HL-60 (cell line): ENCODE data around the gene ZSCAN12.

Experiments used
- DNase-seq, 2 experiments: peaks; one replicate each; pipeline ENCODE4 v3.0.0-alpha.2; 2010 to 2020; ENCODE audit warnings: low read depth in 1 of 2, low spot score in 1 of 2
- H3K27ac ChIP-seq: fragments of 250-450 bp; sonication (Bioruptor Pico); replicated peaks from 2 replicates; pipeline ENCODE4 v1.5.1; 2020; ENCODE audit warnings: mild to moderate bottlenecking, moderate library complexity
- H3K27me3 ChIP-seq: fragments of 250-450 bp; sonication (Bioruptor Pico); 2 replicates; pipeline ENCODE4 v1.5.1; 2021; ENCODE audit warnings: mild to moderate bottlenecking, moderate library complexity; ENCODE audit not compliant: insufficient read depth, poor library complexity, severe bottlenecking
- H3K4me3 ChIP-seq: replicated peaks from 2 replicates; pipeline ENCODE4 v1.5.1; 2011; ENCODE audit warnings: mild to moderate bottlenecking, control low read depth, low read length; ENCODE audit not compliant: insufficient read depth
- CTCF ChIP-seq: IDR thresholded peaks from one replicate; pipeline ENCODE4 v1.5.1; 2011; ENCODE audit warnings: low read length, control low read depth, inconsistent platforms; ENCODE audit not compliant: insufficient read depth
- GABPA ChIP-seq: IDR thresholded peaks from 2 replicates; pipeline ENCODE4 v1.6.1; 2012; ENCODE audit warnings: low read depth
- POLR2AphosphoS5 ChIP-seq: IDR thresholded peaks from 2 replicates; pipeline ENCODE4 v1.6.1; 2012; ENCODE audit warnings: low read depth
- REST ChIP-seq: IDR thresholded peaks from 2 replicates; pipeline ENCODE4 v1.6.1; 2012; ENCODE audit warnings: low read depth; ENCODE audit not compliant: insufficient replicate concordance
- SPI1 ChIP-seq: IDR thresholded peaks from 2 replicates; pipeline ENCODE4 v1.6.1; 2012; ENCODE audit warnings: low read depth, mild to moderate bottlenecking, borderline replicate concordance

ZSCAN12 gene

GRCh38 chr6:28349344-28349891, 50.1 kb downstream of the ZSCAN12 start:
- Histone ChIP-seq H3K4me3 (peak overlapping the region; percentile 57), H3K27ac (peak overlapping the region; percentile 80), H3K27me3 (no peaks in the 10 kb centered on the region)
- TF ChIP-seq SPI1 (no peak), REST (no peak), CTCF (no peak), GABPA (no peak), POLR2AphosphoS5 (no peak)
- no peak for DNase-seq

GRCh38 chr6:28347119-28347518, 52.4 kb downstream of the ZSCAN12 start:
- Histone ChIP-seq H3K27ac (no peak overlapping the region), H3K4me3 (no peak overlapping the region), H3K27me3 (no peaks in the 10 kb centered on the region)
- DNase-seq: no peak
- TF ChIP-seq REST (no peak), CTCF (no peak), GABPA (no peak), SPI1 (no peak), POLR2AphosphoS5 (no peak)

- H3K4me3 ChIP-seq: no peak overlapping the region
- H3K27ac ChIP-seq: no peak overlapping the region
- TF ChIP-seq SPI1 (no peak), GABPA (no peak), CTCF (no peak), REST (no peak), POLR2AphosphoS5 (no peak)
- H3K27me3 ChIP-seq: no peaks in the 10 kb centered on the region
- DNase-seq: no peak
Measured at GRCh38 chr6:28345201-28345600, 54.3 kb downstream of the ZSCAN12 start.
